ENCODE data around the gene COL19A1. TPM values are rescaled to one million over a fixed set of nuclear protein-coding genes. Genes with fewer than 3 reads are reported as not detected.

COL19A1 gene
- total and polyA plus RNA-seq, 2 of the 13 experiments (the other 11 are each of a cell fraction or from before 2014, with no cell fraction given): not detected

DNA sequence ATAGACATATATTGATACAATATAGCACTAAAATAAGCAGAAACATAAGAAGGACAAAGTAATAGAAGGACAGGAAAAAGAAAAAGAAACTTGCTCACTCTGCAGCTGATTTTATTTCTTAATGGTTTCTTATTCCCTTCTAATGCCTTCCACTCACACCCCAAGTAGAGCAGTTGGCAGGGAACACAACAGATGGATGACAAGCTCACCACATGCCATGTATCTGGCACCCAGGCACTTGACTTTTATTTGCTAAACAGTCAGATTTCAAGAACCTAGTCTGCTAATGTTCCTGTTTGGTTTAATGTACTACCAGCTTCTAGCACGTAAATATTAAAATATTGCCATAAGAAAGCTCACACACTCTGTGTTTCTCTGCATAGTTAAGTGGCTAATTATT lies 87.1 kb downstream of the COL19A1 start:
- TF ChIP-seq REXO4 (CRISPR knock-in tag; IDR thresholded peaks at IDR 0.05; ENCODE audit: borderline replicate concordance) (no peak), KAT8 (CRISPR knock-in tag; IDR thresholded peaks at IDR 0.05) (no peak), CBX1 (IDR thresholded peaks at IDR 0.05; ENCODE audit: low read depth) (no peak), SMYD3 (CRISPR knock-in tag; IDR thresholded peaks at IDR 0.05) (no peak), EEA1 (CRISPR knock-in tag; IDR thresholded peaks at IDR 0.05; ENCODE audit: borderline replicate concordance) (no peak), ZNF552 (CRISPR knock-in tag; IDR thresholded peaks at IDR 0.05; ENCODE audit: borderline replicate concordance) (no peak), RXRB (CRISPR knock-in tag; IDR thresholded peaks at IDR 0.05; ENCODE audit: borderline replicate concordance) (no peak), ZBTB20 (CRISPR knock-in tag; IDR thresholded peaks at IDR 0.05; ENCODE audit: borderline replicate concordance, low read depth) (no peak)
- TF ChIP-seq, protein P1, sequence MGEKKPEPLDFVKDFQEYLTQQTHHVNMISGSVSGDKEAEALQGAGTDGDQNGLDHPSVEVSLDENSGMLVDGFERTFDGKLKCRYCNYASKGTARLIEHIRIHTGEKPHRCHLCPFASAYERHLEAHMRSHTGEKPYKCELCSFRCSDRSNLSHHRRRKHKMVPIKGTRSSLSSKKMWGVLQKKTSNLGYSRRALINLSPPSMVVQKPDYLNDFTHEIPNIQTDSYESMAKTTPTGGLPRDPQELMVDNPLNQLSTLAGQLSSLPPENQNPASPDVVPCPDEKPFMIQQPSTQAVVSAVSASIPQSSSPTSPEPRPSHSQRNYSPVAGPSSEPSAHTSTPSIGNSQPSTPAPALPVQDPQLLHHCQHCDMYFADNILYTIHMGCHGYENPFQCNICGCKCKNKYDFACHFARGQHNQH (CRISPR knock-in tag; IDR thresholded peaks at IDR 0.05): no peak
- in situ Hi-C loops (cut with HindIII; ENCODE audit: extremely low pct_ligation_motif_present, low pct_unique_long_range_greater_than_20kb) (no loop called here), intact Hi-C loops (cut with micrococcal nuclease; ENCODE audit: unreplicated experiment) (no loop called here)
- no peak for FAIRE-seq
- Histone ChIP-seq H3K9ac (ENCODE audit: insufficient read depth, low read depth, low read length) (no peak overlapping the region), H3K27me3 (ENCODE audit: control insufficient read depth in 1 of 2, insufficient read depth in 2 of 2, low read length in 2 of 2) (no peaks in the 10 kb centered on the region), H2AFZ (ENCODE audit: low read length) (no peak overlapping the region), H3K27ac (ENCODE audit: extremely low read length, insufficient read depth, low read length) (no peak overlapping the region), H3K4me1 (ENCODE audit: insufficient read depth, low read length) (no peaks in the 10 kb centered on the region), H3K36me3 (replicated peaks in 1 of 2; ENCODE audit: control insufficient read depth in 1 of 2, insufficient read depth in 2 of 2, low read length in 2 of 2) (no peaks in the 10 kb centered on the region), H3K4me2 (ENCODE audit: low read depth, low read length) (no peak overlapping the region), H4K20me1 (ENCODE audit: insufficient read depth, low read length) (no peaks in the 10 kb centered on the region), H3K79me2 (ENCODE audit: insufficient read depth, low read length) (no peaks in the 10 kb centered on the region), H3K4me3 (replicated peaks in 1 of 3; ENCODE audit: insufficient read depth in 1 of 3, low read depth in 2 of 3, low read length in 3 of 3) (no peak overlapping the region), H3K9me3 (ENCODE audit: low read length) (no peaks in the 10 kb centered on the region)
- DNase-seq (ENCODE audit: low spot score): no peak
- 3% methylated on average over 1 of the region's 1 CpG for WGBS (ENCODE audit: low lambda C conversion rate)
- no TSS peak for BruUV-seq (replicated peaks)
- ChIA-PET CTCF (ENCODE audit: low intra/inter-chr PET ratio, low total read pairs) (no interaction called here), POLR2A (no interaction called here)
- ATAC-seq: no peak

DNA sequence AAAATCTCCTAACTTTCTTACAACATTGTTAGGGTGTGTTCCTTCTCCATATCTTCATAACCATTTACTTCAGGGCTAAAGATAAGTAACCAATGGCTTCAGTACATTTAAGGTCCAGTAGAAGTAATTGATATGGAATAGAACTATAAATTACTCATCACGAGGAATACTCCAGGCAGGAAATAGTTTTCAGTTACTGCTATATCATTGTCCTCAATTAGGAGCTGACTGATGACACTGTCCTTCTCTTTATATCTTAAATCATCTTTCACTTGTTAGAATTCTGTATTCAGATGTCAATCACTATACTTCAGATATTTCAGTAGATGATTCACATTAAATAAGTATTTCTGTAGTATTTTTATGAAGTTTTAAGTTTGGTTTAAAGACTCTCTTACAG lies 88.4 kb downstream of the COL19A1 start:
- Histone ChIP-seq H4K20me1 (ENCODE audit: insufficient read depth, low read length) (no peaks in the 10 kb centered on the region), H3K9me3 (ENCODE audit: low read length) (no peaks in the 10 kb centered on the region), H2AFZ (ENCODE audit: low read length) (no peak overlapping the region), H3K36me3 (replicated peaks in 1 of 2; ENCODE audit: control insufficient read depth in 1 of 2, insufficient read depth in 2 of 2, low read length in 2 of 2) (no peaks in the 10 kb centered on the region), H3K27ac (ENCODE audit: extremely low read length, insufficient read depth, low read length) (no peak overlapping the region), H3K9ac (ENCODE audit: insufficient read depth, low read depth, low read length) (no peak overlapping the region), H3K27me3 (ENCODE audit: control insufficient read depth in 1 of 2, insufficient read depth in 2 of 2, low read length in 2 of 2) (no peaks in the 10 kb centered on the region), H3K4me1 (ENCODE audit: insufficient read depth, low read length) (no peaks in the 10 kb centered on the region), H3K79me2 (ENCODE audit: insufficient read depth, low read length) (no peaks in the 10 kb centered on the region), H3K4me2 (ENCODE audit: low read depth, low read length) (no peak overlapping the region), H3K4me3 (replicated peaks in 1 of 3; ENCODE audit: insufficient read depth in 1 of 3, low read depth in 2 of 3, low read length in 3 of 3) (no peak overlapping the region)
- in situ Hi-C loops (cut with HindIII; ENCODE audit: extremely low pct_ligation_motif_present, low pct_unique_long_range_greater_than_20kb) (no loop called here), intact Hi-C loops (cut with micrococcal nuclease; ENCODE audit: unreplicated experiment) (no loop called here)
- ChIA-PET POLR2A (no interaction called here), CTCF (ENCODE audit: low intra/inter-chr PET ratio, low total read pairs) (no interaction called here)
- BruUV-seq (replicated peaks): no TSS peak
- ATAC-seq (no peak), FAIRE-seq (no peak), DNase-seq (ENCODE audit: low spot score) (no peak)
- WGBS (ENCODE audit: low lambda C conversion rate): 0% methylated on average over 1 of the region's 1 CpG
- no peak for TF ChIP-seq NR2C2 (CRISPR knock-in tag; IDR thresholded peaks at IDR 0.05; ENCODE audit: borderline replicate concordance)
- no peak for TF ChIP-seq ZNF644 (CRISPR knock-in tag; IDR thresholded peaks at IDR 0.05; ENCODE audit: low read depth)
- no peak for TF ChIP-seq GTF3A (CRISPR knock-in tag; conservative IDR thresholded peaks at IDR 0.05)
- no peak for TF ChIP-seq ESRRA (CRISPR knock-in tag; IDR thresholded peaks at IDR 0.05; ENCODE audit: low read depth)
- TF ChIP-seq FOXO1 (CRISPR knock-in tag; IDR thresholded peaks at IDR 0.05): no peak
- no peak for TF ChIP-seq PRDM4 (CRISPR knock-in tag; IDR thresholded peaks at IDR 0.05; ENCODE audit: borderline replicate concordance)
- TF ChIP-seq CREM (IDR thresholded peaks at IDR 0.05): no peak
- TF ChIP-seq CREM (CRISPR knock-in tag; IDR thresholded peaks at IDR 0.05): no peak
- no peak for TF ChIP-seq ETV5 (CRISPR knock-in tag; IDR thresholded peaks at IDR 0.05; ENCODE audit: borderline replicate concordance)
- no peak for TF ChIP-seq IRX3 (CRISPR knock-in tag; IDR thresholded peaks at IDR 0.05; ENCODE audit: borderline replicate concordance, low read depth)
